Stomach smooth muscle (tissue), 2 donors: Measurements from ENCODE around the gene HGS.

Source experiments
- H3K27ac ChIP-seq: one replicate; pipeline ENCODE4 v1.7.0; 2013; ENCODE audit warnings: mild to moderate bottlenecking, low read length, inconsistent platforms
- H3K27me3 ChIP-seq, 2 donors: one replicate each; pipeline ENCODE4 v1.7.0; 2013; ENCODE audit warnings: low read length in 2 of 2; ENCODE audit not compliant: insufficient read depth in 2 of 2, control insufficient read depth in 1 of 2
- H3K36me3 ChIP-seq, 2 donors: one replicate each; pipeline ENCODE4 v1.7.0; 2013; ENCODE audit warnings: low read length in 2 of 2; ENCODE audit not compliant: control insufficient read depth in 2 of 2, insufficient read depth in 2 of 2
- H3K4me1 ChIP-seq: one replicate; pipeline ENCODE4 v1.7.0; 2013; ENCODE audit warnings: low read length; ENCODE audit not compliant: control insufficient read depth, insufficient read depth
- H3K4me3 ChIP-seq, 2 donors: one replicate each; pipeline ENCODE4 v1.7.0; 2013; ENCODE audit warnings: low read length in 2 of 2
- H3K9ac ChIP-seq, 2 donors: one replicate each; pipeline ENCODE4 v1.7.0; 2013; ENCODE audit warnings: low read length in 2 of 2, mild to moderate bottlenecking in 1 of 2
- H3K9me3 ChIP-seq, 2 donors: one replicate each; pipeline ENCODE4 v1.7.0; 2013; ENCODE audit warnings: low read length in 2 of 2; ENCODE audit not compliant: control insufficient read depth in 2 of 2
- donor health status: healthy.
- donor health status: Pancreatic carcinoma.

Gene HGS

DNA sequence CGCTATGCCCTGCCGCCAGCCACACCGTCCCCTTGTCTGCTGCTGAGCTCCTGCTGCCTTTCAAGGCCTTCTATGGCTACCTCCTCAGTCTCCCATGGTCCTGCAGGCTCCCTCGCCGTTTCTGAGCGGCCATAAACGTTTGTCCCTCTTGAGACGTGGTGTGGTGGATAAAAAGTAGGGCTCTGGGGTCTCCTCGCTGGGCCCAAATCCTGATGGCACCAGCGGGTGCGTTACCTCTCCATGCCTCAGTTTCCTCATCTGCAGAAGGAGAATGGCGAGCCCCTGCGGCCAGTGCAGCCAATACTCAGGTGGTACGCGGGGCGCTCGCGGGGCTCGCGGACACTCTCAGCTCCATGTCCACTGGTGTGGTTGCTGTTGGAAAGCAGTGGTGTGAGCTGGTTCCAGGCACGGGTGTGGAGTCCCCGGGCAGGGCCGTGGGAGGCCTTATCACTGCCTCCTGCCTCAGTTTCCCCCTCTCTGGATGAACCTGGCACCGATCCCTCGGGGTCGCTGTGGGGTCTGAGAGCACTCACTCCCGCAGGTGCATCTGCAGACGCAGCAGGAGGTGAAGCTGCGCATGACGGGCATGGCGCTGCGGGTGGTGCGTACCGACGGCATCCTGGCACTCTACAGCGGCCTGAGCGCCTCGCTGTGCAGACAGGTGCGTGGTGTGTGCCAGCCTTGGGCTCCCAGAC, 30.7 kb downstream of the HGS start:
- no peak overlapping the region for H3K9ac ChIP-seq
- H3K9me3 ChIP-seq: no peaks in the 10 kb centered on the region
- peaks cover 30% of the 10 kb centered on the region for H3K4me1 ChIP-seq
- H3K27me3 ChIP-seq: peaks cover 0 to 6% of the 10 kb centered on the region in 2 donors
- H3K4me3 ChIP-seq: no peak overlapping the region
- H3K36me3 ChIP-seq: no peaks in the 10 kb centered on the region
- H3K27ac ChIP-seq: no peak overlapping the region

DNA sequence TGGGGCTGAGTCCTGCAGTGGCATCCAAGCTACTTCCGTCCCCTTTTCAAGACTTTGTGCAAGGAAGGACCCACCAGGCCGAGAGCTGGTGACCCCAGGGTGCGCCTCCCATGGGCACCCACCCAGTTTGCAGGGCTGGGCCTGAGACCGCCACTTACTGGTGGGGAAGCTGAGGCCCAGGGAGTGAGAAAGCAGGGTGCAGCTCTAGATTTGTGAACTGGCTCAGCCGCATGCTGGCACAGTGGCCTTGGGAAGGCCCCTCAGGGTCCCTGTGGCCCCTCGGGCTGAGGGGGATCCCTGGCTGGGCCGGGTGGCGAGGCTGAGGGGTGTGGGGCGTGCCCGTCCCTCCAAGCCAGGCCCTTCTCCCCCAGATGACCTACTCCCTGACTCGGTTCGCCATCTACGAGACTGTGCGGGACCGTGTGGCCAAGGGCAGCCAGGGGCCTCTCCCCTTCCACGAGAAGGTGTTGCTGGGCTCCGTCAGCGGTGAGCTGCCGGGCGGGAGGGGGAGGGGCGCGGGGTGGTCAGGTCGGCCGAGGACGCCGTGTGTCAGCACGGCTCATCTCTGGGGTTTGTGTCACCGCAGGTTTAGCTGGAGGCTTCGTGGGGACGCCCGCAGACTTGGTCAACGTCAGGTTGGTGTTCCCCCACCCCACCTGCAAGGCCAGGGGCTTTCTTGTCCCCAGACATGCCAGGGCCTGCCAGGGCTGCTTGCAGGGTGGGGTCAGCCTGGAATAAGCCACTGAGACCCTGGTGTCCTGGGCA, 31.5 kb downstream of the HGS start:
- Histone ChIP-seq H3K4me1 (peaks cover 27% of the 10 kb centered on the region), H3K27ac (no peak overlapping the region), H3K9me3 (no peaks in the 10 kb centered on the region), H3K9ac (no peak overlapping the region), H3K36me3 (no peaks in the 10 kb centered on the region), H3K4me3 (no peak overlapping the region), H3K27me3 (peaks cover 0 to 6% of the 10 kb centered on the region in 2 donors)

DNA sequence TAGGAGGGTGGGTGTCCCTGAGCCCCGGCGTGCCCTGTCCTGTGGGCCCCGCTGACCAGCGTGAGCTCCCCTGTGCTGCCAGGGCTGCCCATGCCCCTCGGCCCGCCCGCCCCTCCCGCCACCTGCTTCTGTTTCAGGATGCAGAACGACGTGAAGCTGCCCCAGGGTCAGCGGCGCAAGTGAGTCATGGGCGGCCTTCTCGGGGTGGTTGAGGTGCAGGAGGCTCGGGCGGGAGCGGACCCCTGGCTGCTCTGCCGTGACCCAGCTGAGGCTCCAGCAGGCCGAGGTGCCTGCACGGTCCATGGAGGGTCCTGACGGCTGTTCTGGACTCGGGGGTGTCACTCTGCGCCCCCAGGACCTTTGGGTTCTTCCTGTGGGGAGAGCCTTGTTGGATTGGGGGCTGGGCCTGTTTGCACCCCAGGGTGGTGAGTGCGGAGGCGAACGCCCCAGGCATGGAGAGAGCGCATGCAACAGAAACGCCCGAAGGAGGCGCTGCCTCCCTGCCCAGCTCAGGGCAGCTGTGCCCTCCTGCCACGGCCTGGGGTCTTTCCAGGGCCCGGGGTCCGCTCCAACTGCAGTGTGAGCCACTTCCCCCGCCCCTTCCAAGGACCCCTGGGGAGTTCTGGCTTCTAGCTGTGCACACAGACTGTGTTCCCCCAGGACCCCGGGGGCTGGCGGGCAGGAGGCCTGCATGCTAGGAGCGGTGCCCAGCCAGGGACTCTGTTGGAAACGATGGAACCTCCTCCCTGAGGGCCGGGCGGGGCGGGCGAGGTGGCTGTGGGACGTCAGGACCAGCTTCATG, 32.3 kb downstream of the HGS start:
- Histone ChIP-seq H3K27me3 (peaks cover 0 to under 1% of the 10 kb centered on the region in 2 donors), H3K36me3 (no peaks in the 10 kb centered on the region), H3K27ac (no peak overlapping the region), H3K9me3 (no peaks in the 10 kb centered on the region), H3K9ac (no peak overlapping the region), H3K4me1 (peaks cover 19% of the 10 kb centered on the region), H3K4me3 (no peak overlapping the region)

DNA sequence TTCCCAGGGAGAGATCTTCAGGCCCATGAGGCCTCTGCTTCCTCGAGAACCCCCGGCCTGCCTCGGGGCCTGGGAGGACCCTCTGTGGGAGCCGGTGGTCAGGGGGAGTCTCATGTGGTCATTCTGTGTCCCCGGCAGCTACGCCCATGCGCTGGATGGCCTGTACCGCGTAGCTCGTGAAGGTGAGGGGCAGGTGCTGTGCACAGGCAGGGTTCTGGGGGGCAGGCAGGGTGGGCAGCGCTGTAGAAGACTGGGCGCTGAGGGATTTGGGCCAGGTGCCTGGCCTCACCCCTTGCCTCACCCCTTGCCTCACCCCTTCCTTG, 32.8 kb downstream of the HGS start:
- Histone ChIP-seq H3K4me3 (no peak overlapping the region), H3K27me3 (no peaks in the 10 kb centered on the region), H3K9me3 (no peaks in the 10 kb centered on the region), H3K36me3 (no peaks in the 10 kb centered on the region), H3K27ac (no peak overlapping the region), H3K4me1 (peaks cover 14% of the 10 kb centered on the region), H3K9ac (no peak overlapping the region)

DNA sequence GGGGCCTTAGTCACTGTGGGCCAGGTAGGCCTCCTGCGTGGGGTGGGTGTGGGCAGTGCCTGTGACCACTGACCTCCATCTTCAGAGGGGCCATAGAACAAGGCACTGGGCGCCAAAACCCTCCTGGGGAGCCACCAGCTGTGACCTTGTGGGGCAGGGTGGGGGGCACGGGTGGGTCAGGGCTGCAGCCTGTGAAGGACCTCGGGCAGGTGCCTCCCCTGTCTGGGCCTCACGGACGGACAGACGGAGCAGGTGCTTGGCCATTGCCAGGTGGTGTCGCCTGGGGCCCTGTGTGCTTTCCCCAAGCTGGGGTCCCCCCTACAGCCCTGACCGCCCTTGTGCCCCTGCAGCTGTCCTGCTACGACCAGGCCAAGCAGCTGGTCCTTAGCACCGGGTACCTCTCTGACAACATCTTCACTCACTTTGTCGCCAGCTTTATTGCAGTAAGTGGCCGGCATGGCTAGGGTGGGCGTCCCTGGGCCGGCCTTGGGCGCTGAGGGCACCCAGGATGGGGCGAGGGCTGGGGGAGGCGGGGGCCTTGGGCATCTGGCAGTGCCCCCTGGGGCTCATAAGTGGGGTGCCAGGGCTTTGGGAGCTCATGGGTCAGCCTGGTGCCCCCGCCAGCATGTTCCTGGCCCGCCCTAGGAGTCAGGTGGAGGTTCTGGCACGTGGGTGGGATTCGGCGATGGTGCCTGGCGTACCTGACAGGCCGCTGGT, 33.4 kb downstream of the HGS start:
- H3K4me3 ChIP-seq: no peak overlapping the region
- peaks cover 2 to 3% of the 10 kb centered on the region in 2 donors for H3K27me3 ChIP-seq
- no peak overlapping the region for H3K9ac ChIP-seq
- H3K36me3 ChIP-seq: no peaks in the 10 kb centered on the region
- H3K9me3 ChIP-seq: no peaks in the 10 kb centered on the region
- H3K27ac ChIP-seq: no peak overlapping the region
- H3K4me1 ChIP-seq: peaks cover 11% of the 10 kb centered on the region

DNA sequence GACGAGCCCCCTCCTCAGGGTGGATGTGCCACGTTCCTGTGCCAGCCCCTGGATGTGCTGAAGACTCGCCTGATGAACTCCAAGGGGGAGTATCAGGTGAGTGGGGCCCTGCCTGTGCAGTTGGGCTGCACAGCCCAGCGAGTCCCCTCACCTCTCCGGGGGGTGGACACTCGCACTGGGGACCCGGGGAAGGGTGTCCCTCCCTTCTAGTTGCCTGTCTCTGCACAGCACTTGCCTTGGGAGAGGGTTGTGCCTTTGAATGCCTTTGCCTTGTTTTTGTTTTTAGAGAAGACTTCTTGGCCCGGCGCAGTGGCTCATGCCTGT, 33.9 kb downstream of the HGS start:
- peaks cover 4 to 5% of the 10 kb centered on the region in 2 donors for H3K27me3 ChIP-seq
- H3K4me3 ChIP-seq: no peak overlapping the region
- no peak overlapping the region for H3K9ac ChIP-seq
- no peaks in the 10 kb centered on the region for H3K9me3 ChIP-seq
- H3K27ac ChIP-seq: no peak overlapping the region
- no peaks in the 10 kb centered on the region for H3K36me3 ChIP-seq
- H3K4me1 ChIP-seq: peaks cover 7% of the 10 kb centered on the region

DNA sequence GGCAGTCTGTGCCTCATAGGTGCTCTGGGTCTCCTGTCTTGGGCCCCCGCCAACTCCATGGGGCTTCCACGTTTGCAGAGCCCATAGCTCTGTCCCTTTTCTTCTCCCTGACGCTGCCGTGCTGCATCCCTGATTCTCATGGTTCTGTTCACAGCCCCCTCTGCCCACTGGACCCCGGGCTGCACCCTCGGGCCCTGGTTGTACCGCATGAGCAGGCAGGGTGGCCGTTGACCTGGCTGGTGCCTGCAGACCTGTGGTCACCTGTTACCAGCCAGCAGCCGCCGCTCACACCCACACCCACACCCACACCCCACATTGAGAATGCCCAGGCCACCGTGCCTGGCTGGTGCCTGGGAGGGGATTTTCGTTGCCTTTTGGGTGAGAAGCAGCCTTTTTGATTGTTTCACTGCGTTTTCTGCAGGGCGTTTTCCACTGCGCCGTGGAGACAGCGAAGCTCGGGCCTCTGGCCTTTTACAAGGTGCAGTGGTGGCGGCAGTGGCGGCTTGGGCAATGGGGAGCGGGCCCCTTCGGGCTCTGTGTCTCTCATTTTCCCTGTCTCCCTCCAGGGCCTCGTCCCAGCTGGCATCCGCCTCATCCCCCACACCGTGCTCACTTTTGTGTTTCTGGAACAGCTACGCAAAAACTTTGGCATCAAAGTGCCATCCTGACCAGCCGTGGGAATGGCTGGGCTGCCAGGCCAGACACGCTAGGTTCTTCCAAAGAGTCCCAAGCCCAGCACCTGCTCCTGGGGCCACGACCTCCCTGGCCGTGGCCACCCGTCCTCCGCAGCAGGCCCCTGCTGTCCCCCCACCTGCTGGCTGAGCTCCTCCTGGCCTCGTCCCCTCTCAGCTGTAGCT, 35.8 kb downstream of the HGS start:
- peaks cover 4 to 7% of the 10 kb centered on the region in 2 donors for H3K27me3 ChIP-seq
- H3K27ac ChIP-seq: no peak overlapping the region
- no peak overlapping the region for H3K9ac ChIP-seq
- H3K9me3 ChIP-seq: no peaks in the 10 kb centered on the region
- H3K4me3 ChIP-seq: no peak overlapping the region
- no peaks in the 10 kb centered on the region for H3K4me1 ChIP-seq
- no peaks in the 10 kb centered on the region for H3K36me3 ChIP-seq

DNA sequence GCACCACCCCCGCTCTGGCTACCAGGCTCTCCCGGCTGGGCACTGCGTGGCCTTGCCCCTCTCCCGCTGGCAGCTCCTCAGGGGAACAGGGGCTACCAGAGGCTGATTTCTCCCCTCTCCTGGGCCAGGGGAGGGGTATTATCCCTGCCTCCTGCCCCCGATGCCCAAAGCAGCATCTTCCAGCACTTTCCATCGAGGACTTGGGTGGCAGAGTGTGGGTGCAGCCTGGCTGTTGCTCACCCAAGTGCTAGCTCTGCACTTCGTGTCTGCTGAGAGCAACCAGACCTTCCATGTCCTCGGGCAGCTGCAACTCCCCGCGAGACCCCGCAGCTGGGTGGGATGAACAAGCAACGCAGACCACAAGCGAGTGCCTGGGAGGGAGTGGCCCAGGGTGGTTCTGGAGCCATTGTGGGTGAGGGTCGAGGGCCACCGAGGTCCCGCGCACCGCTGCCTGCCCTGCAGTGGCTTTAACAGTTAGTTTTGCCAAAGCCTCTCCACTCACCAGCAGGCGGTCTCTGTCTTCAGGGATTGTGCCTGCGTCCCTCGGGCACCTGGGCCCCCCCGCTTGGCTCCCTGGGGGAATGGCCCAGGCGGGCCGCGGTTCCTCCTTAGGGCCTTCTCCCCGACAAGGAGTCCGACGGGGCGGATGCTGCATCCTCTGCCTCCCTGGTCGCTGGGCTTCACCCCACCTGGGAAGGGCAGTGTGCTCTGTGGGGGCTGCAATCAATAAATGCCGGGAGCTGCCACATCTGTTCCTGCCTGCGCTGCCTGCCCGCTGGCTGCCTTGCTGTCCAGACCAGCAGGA, 36.7 kb downstream of the HGS start:
- Histone ChIP-seq H3K9me3 (no peaks in the 10 kb centered on the region), H3K27ac (no peak overlapping the region), H3K36me3 (no peaks in the 10 kb centered on the region), H3K9ac (no peak overlapping the region), H3K4me3 (no peak overlapping the region), H3K27me3 (peaks cover 5 to 7% of the 10 kb centered on the region in 2 donors), H3K4me1 (no peaks in the 10 kb centered on the region)

DNA sequence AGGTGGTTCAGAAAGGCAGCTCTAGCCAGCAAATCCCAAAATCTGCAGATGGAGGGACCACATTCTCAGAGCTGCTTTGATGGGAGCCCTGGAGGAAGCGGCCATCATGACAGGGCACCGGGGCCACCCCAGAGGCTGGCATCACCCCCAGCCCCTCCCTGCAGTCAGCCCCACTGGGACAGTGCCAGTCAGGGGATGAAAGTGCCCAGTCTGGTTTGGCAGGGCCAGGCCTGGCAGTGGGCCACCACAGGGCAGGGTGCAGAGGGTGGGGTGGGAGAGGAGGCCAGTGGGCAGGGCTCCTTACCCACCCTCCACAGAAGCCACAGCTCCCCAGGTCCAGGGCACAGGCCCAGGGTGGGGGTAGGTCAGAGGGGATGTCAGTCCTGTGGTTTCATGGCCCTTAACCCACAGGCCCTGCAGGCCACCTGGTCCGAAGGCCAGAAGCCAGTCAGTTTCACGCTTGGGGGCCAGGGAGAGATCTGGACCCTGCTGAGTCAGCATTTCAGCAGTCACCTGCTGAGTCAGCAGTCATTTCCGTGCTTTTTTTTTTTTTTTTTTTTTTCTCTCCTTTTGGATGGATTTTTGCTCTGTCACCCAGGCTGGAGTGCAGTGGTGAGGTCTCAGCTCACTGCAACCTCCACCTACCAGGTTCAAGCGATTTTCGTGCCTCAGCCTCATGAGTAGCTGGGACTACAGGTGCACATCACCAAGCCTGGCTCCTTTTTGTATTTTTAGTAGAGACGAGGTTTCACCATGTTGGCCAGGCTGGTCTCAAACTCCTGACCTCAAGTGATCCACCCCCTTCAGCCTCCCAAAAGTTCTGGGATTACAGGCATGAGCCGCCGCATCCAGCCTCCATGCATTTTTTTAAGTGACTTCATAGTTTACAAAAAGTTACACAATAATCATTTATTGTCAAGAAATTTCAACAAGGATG, 38.6 kb downstream of the HGS start:
- Histone ChIP-seq H3K27me3 (peaks cover 9 to 10% of the 10 kb centered on the region in 2 donors), H3K9ac (no peak overlapping the region), H3K27ac (no peak overlapping the region), H3K36me3 (no peaks in the 10 kb centered on the region), H3K4me1 (peaks cover 3% of the 10 kb centered on the region), H3K4me3 (no peak overlapping the region), H3K9me3 (no peaks in the 10 kb centered on the region)
